ENCODE results near the gene ZFYVE16.
A peak's percentile ranks its signal among the peaks of the same experiment; 100 is the strongest.
"Not testable (repeated sequence)": the region's sequence is repeated elsewhere in the genome, so short reads cannot be mapped to it uniquely, and the experiment has no call there.

The ZFYVE16 gene

DNA sequence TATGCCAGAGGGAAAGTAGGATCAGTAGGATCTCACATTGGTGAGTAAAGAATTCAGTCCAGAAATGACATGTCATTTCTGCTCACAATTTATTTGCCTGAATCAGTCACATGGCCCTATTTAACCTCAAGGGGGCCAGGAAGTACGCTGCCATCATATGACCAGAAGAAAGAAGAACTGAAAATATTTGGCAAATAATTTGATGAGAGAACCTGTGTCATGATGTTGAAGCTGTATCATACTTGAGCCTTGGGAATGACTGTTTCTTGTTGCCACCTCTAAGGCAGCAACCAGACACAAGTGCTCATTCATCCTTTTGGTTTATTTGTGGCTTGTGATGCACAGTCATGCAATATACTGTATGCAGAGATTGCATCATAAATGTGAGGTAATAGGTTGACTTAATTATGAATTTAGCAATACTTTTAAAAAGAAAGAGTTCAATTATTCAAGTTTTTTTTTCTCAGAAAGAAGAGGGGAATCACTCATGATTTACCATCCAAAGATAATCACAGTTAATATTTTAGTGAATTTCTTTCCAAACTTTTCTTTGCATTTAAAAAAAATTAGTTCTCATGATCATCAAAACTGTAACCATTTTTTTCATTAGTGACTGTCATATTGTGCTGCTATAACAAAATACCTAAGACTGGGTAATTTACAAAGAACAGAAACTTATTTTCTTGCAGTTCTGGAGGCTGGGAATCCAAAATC lies 8.2 kb upstream of the ZFYVE16 start:
- H3K4me3 ChIP-seq (ENCODE audit: low read depth, low read length), result no peak overlapping the region
- DNase-seq (ENCODE audit: low read depth), result peak; percentile 68
- TF ChIP-seq, protein P1, sequence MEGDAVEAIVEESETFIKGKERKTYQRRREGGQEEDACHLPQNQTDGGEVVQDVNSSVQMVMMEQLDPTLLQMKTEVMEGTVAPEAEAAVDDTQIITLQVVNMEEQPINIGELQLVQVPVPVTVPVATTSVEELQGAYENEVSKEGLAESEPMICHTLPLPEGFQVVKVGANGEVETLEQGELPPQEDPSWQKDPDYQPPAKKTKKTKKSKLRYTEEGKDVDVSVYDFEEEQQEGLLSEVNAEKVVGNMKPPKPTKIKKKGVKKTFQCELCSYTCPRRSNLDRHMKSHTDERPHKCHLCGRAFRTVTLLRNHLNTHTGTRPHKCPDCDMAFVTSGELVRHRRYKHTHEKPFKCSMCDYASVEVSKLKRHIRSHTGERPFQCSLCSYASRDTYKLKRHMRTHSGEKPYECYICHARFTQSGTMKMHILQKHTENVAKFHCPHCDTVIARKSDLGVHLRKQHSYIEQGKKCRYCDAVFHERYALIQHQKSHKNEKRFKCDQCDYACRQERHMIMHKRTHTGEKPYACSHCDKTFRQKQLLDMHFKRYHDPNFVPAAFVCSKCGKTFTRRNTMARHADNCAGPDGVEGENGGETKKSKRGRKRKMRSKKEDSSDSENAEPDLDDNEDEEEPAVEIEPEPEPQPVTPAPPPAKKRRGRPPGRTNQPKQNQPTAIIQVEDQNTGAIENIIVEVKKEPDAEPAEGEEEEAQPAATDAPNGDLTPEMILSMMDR (conservative IDR thresholded peaks at IDR 0.05; ENCODE audit: low read depth, low read length), result no peak

DNA sequence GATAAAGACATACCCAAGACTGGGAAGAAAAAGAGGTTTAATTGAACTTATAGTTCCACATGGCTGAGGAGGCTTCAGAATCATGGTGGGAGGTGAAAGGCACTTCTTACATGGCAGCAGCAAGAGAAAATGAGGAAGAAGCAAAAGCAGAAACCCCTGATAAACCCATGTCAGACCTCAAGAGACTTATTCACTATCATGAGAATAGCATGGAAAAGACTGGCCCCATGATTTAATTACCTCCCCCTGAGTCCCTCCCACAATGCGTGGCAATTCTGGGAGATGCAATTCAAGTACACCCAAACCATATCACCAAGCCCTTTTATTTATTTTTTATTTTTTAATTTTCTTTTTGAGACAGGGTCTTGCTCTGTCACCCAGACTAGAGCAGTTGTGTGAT lies 7.5 kb upstream of the ZFYVE16 start:
- not testable (repeated sequence) for H3K4me3 ChIP-seq (ENCODE audit: low read depth, low read length); DNase-seq (ENCODE audit: low read depth)

DNA sequence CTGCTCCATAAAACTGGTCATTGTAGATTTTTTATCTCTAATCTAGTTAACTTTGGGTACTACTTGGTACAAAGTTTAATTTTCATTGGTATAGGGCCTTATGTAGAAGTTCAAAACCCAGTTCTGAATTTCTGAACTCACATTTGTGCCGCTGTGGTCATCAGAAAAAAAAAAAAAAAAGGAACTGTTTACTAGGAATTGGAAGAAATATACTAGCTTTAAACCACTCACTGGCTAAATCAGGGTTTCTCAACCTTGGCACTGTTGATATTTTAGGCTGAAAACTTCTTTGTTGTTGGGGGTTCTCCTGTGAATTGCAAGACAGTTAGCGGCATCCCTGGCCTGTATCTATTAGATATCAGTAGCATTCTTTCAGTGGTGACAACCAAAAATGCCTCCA lies 4.1 kb upstream of the ZFYVE16 start:
- TF ChIP-seq, protein P1 (conservative IDR thresholded peaks at IDR 0.05; ENCODE audit: low read depth, low read length), result no peak
- H3K4me3 ChIP-seq (ENCODE audit: low read depth, low read length), result no peak overlapping the region
- DNase-seq (ENCODE audit: low read depth), result no peak

DNA sequence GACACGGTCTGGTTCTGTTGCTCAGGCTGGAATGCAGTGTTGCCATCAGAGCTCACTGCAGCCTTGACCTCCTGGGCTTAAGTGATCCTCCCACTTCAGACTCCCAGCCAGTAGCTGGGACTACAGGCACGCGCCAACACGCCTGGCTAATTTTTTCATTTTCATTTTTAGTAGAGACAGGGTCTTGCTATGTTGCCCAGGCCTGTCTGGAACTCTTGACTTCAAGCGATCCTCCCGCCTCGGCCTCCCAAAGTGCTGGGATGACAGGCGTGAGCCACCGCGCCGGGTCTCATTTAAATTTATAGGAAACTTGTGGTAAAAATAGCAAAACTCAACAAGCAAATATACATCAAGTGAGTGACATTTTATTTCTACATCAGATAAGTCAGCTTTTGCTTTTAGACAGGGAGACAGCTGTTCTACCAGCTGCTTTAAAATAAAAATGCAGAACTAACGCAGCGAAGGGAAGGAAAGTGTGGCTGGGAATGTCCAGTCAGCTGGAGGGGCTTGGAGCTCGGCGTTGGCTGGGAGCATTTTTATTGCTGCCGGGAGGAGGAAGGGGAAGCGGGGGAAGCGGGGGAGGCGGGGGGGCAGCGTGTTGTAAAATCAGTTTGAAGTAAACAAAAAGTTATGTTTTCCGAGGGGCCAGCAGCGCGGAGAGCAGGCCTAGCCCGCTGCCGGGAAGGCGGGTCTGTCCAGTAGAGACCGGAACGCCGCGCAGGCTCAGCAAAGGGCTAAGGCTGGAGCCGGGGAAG lies 707 bp upstream of the ZFYVE16 start:
- TF ChIP-seq, protein P1 (conservative IDR thresholded peaks at IDR 0.05; ENCODE audit: low read depth, low read length), result no peak
- H3K4me3 ChIP-seq (ENCODE audit: low read depth, low read length), result peak overlapping the region; percentile 89
- peak; percentile 38 for DNase-seq (ENCODE audit: low read depth)

DNA sequence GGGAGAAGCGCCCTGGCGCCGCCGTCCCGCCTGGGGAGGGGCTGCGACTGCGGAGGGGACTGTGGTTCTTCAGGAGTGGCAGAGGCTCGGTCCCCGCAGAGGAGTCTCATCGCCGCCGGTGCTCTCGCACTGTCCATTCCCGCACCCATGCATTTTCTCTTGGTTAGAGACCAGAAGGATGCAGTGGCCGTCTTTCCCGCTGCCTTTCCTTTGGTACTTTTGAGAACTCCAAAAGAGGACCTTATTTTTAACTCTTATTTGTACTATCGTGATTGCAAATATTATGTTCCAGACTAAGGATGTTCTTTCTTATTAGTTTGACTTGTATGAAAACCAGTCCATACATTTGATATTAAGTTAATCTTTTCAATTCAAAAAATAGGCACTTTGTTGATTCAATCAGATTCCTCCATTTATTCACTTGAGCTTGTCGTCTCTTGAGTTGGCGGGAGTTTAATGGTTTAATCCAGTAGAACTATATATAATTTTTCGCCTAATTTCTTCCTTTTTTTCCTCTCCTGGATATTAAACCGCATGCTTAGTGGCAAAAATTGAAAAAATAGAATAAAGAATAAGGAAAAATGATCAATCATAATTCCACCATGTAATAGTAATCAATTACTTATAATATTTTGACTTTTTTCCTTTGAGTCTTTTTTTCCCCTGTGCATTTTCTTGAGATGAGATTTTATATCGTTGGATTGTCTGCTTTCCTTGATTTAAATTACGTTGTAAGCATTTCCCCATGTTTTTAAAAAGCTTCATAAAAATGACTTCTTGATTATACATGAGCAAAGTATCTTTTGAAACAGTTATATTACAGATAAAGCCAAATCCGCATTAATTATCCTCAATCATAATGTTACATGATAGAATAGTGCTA lies 861 bp downstream of the ZFYVE16 start:
- TF ChIP-seq, protein P1 (conservative IDR thresholded peaks at IDR 0.05; ENCODE audit: low read depth, low read length), result no peak
- H3K4me3 ChIP-seq (ENCODE audit: low read depth, low read length), result peak overlapping the region; percentile 89
- peak; percentile 45 for DNase-seq (ENCODE audit: low read depth)

DNA sequence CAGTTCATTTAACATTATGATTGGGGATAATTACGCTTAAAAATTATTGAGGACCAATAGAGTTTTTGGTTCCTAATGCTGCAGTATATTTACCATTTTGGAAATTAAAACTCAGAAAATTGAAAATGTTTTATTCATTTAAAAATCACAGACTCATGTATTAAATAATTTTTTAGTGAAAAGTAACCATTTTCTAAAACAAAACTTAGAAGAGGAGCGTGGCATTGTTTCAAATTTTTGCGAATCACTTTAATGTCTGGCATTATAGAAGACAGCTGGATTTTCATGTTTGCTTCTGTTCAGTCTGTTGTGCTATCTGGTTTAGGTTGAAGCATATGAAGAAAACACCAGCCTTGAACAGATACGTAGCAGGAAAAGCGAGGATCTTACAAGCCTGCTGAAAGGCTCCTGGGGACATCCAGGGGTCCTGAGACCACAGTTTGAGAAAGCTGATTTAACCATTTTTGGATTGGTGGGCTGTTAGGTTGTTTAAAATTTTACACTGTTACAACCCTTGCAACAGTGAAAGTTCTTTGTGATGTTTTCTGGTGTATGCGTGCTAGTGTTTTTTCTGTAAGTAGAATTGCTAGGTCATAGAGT lies 1.6 kb downstream of the ZFYVE16 start:
- H3K4me3 ChIP-seq (ENCODE audit: low read depth, low read length), result peak overlapping the region; percentile 89
- DNase-seq (ENCODE audit: low read depth), result peak; percentile 39
- TF ChIP-seq, protein P1 (conservative IDR thresholded peaks at IDR 0.05; ENCODE audit: low read depth, low read length), result no peak
